AG10803 (cell line): ENCODE results near the gene LAMA2.

ENCODE experiments used
- DNase-seq: peaks from one replicate; pipeline ENCODE4 v3.0.0; 2010; ENCODE audit warnings: low read depth
- H3K4me3 ChIP-seq: 2 replicates; pipeline ENCODE4 v1.5.1; 2011; ENCODE audit warnings: mild to moderate bottlenecking, low read length, control low read depth
- CTCF ChIP-seq: conservative IDR thresholded peaks from 2 replicates; pipeline ENCODE4 v1.5.1; 2011; ENCODE audit warnings: mild to moderate bottlenecking, low read length, control low read depth, inconsistent platforms

The LAMA2 gene

GRCh38 chr6:129542705-129543104, 659.8 kb downstream of the LAMA2 start:
- DNase-seq = no peak
- no peak overlapping the region for H3K4me3 ChIP-seq
- TF ChIP-seq CTCF = no peak

GRCh38 chr6:129543981-129544380, 661.0 kb downstream of the LAMA2 start:
- DNase-seq = no peak
- no peak for TF ChIP-seq CTCF
- no peak overlapping the region for H3K4me3 ChIP-seq

- no peak overlapping the region for H3K4me3 ChIP-seq
- DNase-seq = no peak
- no peak for TF ChIP-seq CTCF
Measured at GRCh38 chr6:129544892-129545612, 662.1 kb downstream of the LAMA2 start.

GRCh38 chr6:129546702-129547101, 663.8 kb downstream of the LAMA2 start:
- TF ChIP-seq CTCF = no peak
- no peak for DNase-seq
- no peak overlapping the region for H3K4me3 ChIP-seq

GRCh38 chr6:129551486-129551885, 668.5 kb downstream of the LAMA2 start:
- H3K4me3 ChIP-seq = no peak overlapping the region
- no peak for DNase-seq
- no peak for TF ChIP-seq CTCF

GRCh38 chr6:129552413-129552812, 669.5 kb downstream of the LAMA2 start:
- no peak overlapping the region for H3K4me3 ChIP-seq
- TF ChIP-seq CTCF = no peak
- no peak for DNase-seq

- DNase-seq = peak; percentile 18
- no peak overlapping the region for H3K4me3 ChIP-seq
- TF ChIP-seq CTCF = no peak
Measured at GRCh38 chr6:129555206-129555832, 672.4 kb downstream of the LAMA2 start.
